GM21576 (cell line): ENCODE data around the gene FHOD3.
A peak's percentile ranks its signal among the peaks of the same experiment; 100 is the strongest.
"Not testable (repeated sequence)": the region's sequence is repeated elsewhere in the genome, so short reads cannot be mapped to it uniquely, and the experiment has no call there.

Experiments used
- ATAC-seq: cut with Tn5 transposase; IDR thresholded peaks from one replicate; pipeline ENCODE4 v1.9.1; 2021; ENCODE audit warnings: mild to moderate bottlenecking, moderate library complexity; ENCODE audit not compliant: unreplicated experiment

FHOD3 gene

GRCh38 chr18:36811955-36812354, 514.4 kb downstream of the FHOD3 start:
- ATAC-seq, result no peak

- no peak for ATAC-seq
Observed at GRCh38 chr18:36812678-36813077, 515.2 kb downstream of the FHOD3 start.

GRCh38 chr18:36813101-36813775, 515.7 kb downstream of the FHOD3 start:
- no peak for ATAC-seq

- ATAC-seq, result no peak
Observed at GRCh38 chr18:36813824-36814223, 516.3 kb downstream of the FHOD3 start.

- ATAC-seq, result no peak
Observed at GRCh38 chr18:36814994-36815393, 517.5 kb downstream of the FHOD3 start.

GRCh38 chr18:36816096-36816495, 518.6 kb downstream of the FHOD3 start:
- ATAC-seq, result not testable (repeated sequence)

GRCh38 chr18:36817039-36817438, 519.5 kb downstream of the FHOD3 start:
- no peak for ATAC-seq

- no peak for ATAC-seq
Observed at GRCh38 chr18:36818652-36819051, 521.1 kb downstream of the FHOD3 start.

GRCh38 chr18:36819621-36820020, 522.1 kb downstream of the FHOD3 start:
- no peak for ATAC-seq

- no peak for ATAC-seq
Observed at GRCh38 chr18:36821681-36822080, 524.2 kb downstream of the FHOD3 start.

- no peak for ATAC-seq
Observed at GRCh38 chr18:36825526-36825925, 528.0 kb downstream of the FHOD3 start.

- ATAC-seq, result no peak
Observed at GRCh38 chr18:36826556-36826955, 529.0 kb downstream of the FHOD3 start.

- ATAC-seq, result peak; percentile 0
Observed at GRCh38 chr18:36828157-36828629, 530.7 kb downstream of the FHOD3 start.

- peak; percentile 84 for ATAC-seq
Observed at GRCh38 chr18:36828630-36829361, 531.3 kb downstream of the FHOD3 start, which contains the start of the genes KIAA1328 and TPGS2. TSS of gene KIAA1328 (plus strand) at chr18:36829127. CDS start at chr18:36829139, 12 bp downstream. TSS of gene TPGS2 (minus strand) at chr18:36829002. CDS start at chr18:36828767, 235 bp downstream.
